ENCODE measurements around the gene MRPS5.
A peak's percentile ranks its signal among the peaks of the same experiment; 100 is the strongest.

The MRPS5 gene

DNA sequence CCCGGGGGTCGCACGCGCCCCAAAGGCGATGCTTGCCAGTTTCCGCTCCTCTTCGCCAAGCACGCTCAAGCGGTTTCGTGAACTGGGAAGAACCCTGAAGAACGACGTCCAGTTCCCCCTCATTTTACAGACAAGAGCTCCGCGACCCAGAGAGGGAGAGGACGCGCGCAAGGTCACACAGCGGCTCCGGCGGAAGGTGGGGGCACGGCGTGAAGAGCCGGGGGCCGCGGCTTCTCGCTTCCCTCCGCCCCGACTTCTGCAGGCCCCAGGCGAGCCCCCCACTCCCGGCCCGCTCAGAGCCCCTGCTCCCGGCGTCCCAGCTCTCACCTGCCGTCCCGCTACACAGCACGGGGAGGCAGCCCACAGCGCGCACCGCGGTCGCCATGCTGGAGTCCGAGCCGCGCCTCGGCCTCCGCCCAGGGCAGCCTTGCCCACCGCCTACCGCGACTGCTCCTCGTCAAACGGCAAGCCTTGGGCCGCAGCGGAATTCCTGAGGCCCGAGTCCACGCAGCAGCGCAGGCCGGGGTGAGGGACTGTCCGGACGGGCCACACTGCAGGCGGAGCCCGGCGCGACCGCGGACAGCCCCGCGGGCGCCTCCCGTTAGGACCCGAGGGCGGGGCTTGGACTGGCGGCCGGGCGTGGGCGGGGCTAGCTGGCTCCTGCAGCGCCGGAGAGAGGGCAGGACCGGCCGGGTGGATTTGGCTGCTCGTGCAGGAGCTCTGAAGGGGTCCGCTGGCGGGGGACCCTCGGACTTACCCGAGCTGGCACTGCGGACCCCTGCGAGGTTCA is at the start of gene MRPS5:
MRPS5 (minus strand) TSS at position 402 of the 790 bp plus-strand sequence; CDS start at position 385, 17 bp downstream.
- DNase-seq (peak; percentile 87 to 91), ATAC-seq (peak; percentile 95)
- Mint-ChIP-seq H3K27ac (peak within 1 kb of the TSS; percentile 98), H3K27me3 (no peaks in the 10 kb centered on the region), H3K4me3 (peak within 1 kb of the TSS; percentile 95 to 97), H3K4me1 (peaks cover 49% of the 10 kb centered on the region), H3K9me3 (no peaks in the 10 kb centered on the region)

DNA sequence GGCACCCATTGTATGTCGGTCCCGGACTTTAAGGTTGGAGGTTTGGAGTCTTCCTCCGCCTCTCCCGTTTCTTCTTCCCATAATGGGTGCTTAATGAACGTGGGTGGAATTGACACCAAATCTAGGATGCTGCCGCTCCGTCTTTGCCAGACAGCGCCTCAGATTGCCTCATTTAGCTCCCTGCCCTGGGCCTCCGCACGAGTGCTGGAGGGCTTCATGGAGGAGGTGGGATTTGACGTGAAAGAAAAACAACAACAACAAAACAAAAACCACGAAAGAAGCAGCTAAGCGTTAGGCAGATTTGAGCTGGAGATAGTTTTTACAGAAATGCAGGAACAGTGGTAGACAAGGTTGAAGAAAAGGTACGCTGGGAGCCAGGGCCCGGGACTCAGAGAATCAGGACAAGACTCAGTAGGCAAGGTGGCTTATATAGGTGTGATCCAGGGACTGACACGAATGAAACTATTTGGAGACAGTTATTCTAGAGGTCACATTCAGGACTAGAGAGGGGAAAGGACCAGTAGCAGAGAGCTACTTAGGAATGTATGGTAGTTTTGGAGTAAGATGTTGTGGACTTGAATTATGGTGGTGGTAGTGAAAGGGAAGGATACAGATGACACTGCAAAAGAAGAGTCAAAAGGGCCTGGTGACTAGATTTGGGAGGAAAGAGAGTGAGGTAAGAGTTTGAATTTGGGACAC is 44.6 kb upstream of the MRPS5 start:
- H3K27ac Mint-ChIP-seq: peak overlapping the region; percentile 10 to 99
- H3K27me3 Mint-ChIP-seq: no peaks in the 10 kb centered on the region
- no peak for DNase-seq
- ATAC-seq: peak; percentile 30
- H3K4me1 Mint-ChIP-seq: peaks cover 51% of the 10 kb centered on the region
- H3K9me3 Mint-ChIP-seq: no peaks in the 10 kb centered on the region
- peak overlapping the region; percentile 93 to 97 for H3K4me3 Mint-ChIP-seq

DNA sequence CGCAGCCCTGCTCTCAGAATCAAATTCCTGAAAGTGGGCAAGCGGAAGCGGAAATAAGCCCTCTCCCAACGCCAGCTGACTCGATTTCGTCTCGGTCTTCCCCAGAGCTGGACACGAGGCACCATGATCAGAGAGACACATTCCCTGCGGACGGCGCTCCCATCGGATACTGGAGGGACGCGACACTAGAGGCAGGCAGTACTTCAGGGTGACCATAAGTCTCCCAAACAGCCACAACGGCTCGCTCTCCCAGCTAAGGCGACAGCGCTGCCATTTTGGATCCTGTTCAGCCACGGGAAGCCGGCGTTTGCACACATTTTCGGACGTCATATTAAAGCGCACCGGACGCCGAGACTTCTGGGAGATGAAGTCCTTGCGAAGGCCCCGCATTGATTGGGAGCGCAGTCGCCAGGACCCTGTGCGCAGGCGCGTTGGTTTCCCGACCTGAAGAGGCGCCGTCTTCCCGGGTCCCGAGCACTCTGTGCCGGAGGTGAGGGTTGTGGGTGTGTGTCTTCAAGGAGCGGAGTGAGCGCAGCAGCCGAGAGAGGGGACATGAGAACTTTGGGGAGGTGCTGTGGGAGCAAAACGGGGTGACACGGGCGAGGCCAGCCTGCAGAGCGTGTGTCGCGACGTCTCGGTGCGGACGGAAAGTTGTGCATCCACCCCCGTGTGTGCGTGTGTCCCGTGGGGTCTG is 43.9 kb upstream of the MRPS5 start, which contains the start of gene ZNF2:
ZNF2 (plus strand) TSS at position 439 of the 694 bp plus-strand sequence. CDS start 10,418 bp downstream, outside the sequence.
- Mint-ChIP-seq H3K9me3 (no peaks in the 10 kb centered on the region), H3K27me3 (no peaks in the 10 kb centered on the region), H3K4me1 (peaks cover 51% of the 10 kb centered on the region), H3K27ac (peak within 1 kb of the TSS; percentile 92 to 99), H3K4me3 (peak within 1 kb of the TSS; percentile 93 to 97)
- DNase-seq (peak; percentile 91 to 95), ATAC-seq (peak; percentile 96)

DNA sequence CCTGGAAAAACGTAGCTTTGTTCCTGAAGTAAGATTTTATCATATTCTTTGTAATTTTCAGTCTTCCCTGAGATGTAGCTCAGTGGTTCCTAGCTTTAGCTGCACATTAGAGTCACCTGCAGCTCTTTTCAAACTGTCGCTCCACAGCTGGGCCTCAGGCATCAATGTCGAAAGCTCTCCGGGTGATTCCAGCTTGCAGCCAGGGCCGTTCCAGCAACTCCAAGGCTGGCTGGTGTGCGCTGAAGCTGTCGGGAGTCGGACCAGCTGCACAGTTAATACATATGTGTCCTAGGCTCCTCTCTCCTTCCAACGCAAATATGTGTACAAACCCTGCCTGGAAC is 43.4 kb upstream of the MRPS5 start:
- no peaks in the 10 kb centered on the region for H3K9me3 Mint-ChIP-seq
- peak overlapping the region; percentile 92 to 99 for H3K27ac Mint-ChIP-seq
- peak overlapping the region; percentile 93 to 97 for H3K4me3 Mint-ChIP-seq
- ATAC-seq (peak; percentile 6), DNase-seq (no peak)
- peaks cover 54% of the 10 kb centered on the region for H3K4me1 Mint-ChIP-seq
- H3K27me3 Mint-ChIP-seq: no peaks in the 10 kb centered on the region

DNA sequence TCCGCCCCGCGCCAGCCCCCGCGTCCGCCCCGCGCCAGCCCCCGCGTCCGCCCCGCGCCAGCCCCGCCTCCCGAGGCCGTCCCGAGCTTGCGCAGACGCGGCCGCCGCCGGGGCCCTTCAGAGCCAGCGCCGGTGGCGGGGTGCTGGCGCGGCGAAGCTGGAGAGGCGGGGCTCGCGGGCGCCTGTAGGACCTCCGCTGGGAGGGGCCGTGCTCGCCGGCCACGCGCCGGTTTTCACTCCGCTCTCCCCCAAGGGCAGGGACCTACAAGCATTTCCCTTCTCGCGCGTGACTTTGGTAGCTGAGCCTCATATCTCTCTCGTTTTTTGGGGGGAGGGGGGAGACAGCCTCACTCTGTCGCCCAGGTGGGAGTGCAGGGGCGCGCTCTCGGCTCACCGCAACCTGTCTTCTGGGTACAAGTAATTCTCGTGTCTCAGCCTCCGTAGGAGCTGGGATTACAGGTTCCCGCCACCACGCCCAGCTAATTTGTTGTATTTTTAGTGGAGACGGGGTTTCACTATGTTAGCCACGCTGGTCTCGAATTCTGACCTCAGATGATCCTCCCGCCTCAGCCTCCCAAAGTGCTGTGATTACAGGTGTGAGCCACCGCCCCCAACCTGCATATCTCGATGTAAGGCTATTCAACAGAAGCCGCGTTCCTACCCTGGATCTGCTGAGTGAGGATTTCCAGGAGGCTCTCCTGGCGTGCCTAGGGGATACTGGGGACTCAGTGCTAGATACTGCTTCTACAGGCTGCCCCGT is 38.3 kb upstream of the MRPS5 start, which contains the start of gene ZNF514:
ZNF514 (minus strand) TSS at position 159 of the 760 bp plus-strand sequence. CDS start 6,595 bp downstream, outside the sequence.
- Mint-ChIP-seq H3K27me3 (no peaks in the 10 kb centered on the region), H3K27ac (peak within 1 kb of the TSS; percentile 92), H3K9me3 (peaks cover 10 to 14% of the 10 kb centered on the region in 2 donors), H3K4me1 (peaks cover 42% of the 10 kb centered on the region), H3K4me3 (peak within 1 kb of the TSS; percentile 94 to 95)
- DNase-seq (peak; percentile 74), ATAC-seq (peak; percentile 90)

DNA sequence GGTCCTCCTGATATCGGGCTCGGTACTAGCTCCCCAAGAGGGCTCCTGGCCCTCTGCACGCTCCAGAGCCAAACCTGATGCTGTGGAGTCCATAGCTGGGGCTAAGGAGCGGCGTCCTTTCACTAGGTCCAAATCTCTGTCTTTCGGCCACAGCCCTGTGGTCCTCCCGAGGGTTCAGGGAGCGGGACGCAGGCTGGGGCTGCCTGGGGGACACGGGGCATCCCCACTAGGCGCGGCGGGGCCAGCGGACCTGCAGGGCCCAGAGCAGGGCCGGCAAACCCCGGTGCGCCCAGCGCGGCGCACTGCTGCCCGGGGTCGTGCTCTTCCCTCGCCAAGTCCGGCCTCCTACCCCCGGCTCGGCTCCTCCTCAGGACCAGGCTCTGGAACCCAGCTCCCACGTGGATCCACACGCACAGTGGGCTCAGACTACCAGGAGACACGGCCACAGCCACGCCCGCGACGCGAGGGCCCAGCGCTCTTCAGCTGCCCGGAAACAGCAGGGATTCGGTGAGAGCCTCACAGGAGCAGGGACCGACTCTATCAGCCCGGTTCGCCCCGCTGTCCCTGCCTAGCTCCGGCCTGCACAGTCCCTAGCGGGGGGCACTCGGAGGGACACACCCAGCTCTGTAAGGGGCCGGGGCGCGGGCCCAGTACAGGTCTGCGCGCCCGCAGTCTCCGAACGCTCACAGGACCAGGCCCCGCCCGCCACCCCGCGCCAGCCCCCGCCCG is 37.4 kb upstream of the MRPS5 start:
- Mint-ChIP-seq H3K27ac (peak overlapping the region; percentile 92), H3K9me3 (peaks cover 10 to 19% of the 10 kb centered on the region in 2 donors), H3K27me3 (no peaks in the 10 kb centered on the region), H3K4me3 (peak overlapping the region; percentile 82 to 92), H3K4me1 (peaks cover 35% of the 10 kb centered on the region)
- DNase-seq (peak; percentile 40 to 42), ATAC-seq (peak; percentile 84)

DNA sequence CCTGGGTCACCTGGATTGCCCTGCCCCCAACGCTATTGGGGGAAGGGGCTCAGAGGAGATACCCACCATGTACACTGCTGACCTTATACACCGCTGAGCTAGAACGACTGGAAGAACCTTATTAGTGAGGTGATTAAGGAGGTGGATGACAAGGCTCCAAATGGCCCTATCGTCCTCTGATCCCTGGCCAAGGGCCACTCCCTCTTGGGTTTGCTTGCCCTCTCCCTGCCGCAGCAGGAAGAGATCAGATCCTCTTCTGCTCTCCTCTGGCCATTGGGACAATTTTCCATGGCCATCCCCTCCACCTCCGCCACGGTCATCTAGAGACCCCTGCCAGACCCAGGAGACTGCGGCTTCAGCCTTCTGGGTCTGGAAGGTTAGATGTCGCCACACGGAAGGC is 36.8 kb upstream of the MRPS5 start:
- H3K9me3 Mint-ChIP-seq: peaks cover 10 to 19% of the 10 kb centered on the region in 2 donors
- peak overlapping the region in 1 of 2 donors; percentile 92 for H3K27ac Mint-ChIP-seq

DNA sequence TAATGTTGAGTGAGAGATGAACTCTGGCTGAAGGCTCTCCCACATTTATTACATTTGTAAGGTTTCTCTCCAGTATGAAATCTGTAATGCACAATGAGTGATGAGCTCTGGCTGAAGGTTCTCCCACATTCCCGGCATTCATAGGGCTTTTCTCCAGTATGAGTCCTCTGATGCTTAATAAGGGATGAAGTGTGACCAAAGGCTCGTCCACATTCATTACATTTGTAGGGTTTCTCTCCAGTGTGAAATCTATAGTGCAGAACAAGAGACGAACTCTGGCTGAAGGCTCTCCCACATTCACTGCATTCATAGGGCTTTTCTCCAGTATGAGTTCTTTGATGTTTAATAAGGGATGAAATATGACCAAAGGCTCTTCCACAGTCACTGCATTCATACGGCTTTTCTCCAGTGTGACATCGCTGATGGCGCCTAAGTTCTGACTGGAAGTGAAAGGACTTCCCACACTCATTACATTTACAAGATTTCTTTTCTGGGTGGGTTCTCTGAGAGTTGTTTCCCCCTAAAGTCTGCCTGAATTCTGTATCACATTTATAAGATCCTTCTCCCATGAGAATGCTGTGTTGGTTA is 27.9 kb upstream of the MRPS5 start:
- no peak for DNase-seq
- peaks cover 48 to 75% of the 10 kb centered on the region in 2 donors for H3K9me3 Mint-ChIP-seq
- no peaks in the 10 kb centered on the region for H3K4me1 Mint-ChIP-seq
- H3K4me3 Mint-ChIP-seq: no peak overlapping the region
- ATAC-seq: no peak
- H3K27ac Mint-ChIP-seq: no peak overlapping the region
- H3K27me3 Mint-ChIP-seq: no peaks in the 10 kb centered on the region

More for the DNA sequence above, 36.8 kb upstream of the MRPS5 start:
- Mint-ChIP-seq H3K4me3 (peak overlapping the region; percentile 82 to 92), H3K4me1 (peaks cover 29% of the 10 kb centered on the region), H3K27me3 (no peaks in the 10 kb centered on the region)
- ATAC-seq (no peak), DNase-seq (no peak)

DNA sequence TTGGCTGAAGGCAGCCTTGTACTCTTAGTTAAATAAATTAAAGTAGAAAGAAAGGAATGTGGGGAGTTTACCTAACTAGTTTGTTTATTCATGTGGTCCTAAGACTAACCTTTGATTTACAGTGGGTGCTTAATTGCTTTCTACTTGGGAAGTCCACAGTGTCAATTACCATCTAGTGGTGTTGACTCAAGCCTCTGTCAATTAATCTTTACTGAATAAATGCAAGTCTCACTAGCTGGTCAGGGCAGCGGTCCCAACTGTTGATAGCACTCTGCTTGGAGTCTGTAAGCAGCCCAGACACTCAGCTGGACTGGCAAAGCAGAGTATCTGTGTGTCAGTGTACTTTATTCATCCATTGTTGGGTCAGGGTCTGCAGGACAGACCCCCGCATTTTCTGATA is 22.2 kb upstream of the MRPS5 start:
- Mint-ChIP-seq H3K27ac (no peak overlapping the region), H3K27me3 (no peaks in the 10 kb centered on the region), H3K4me3 (no peak overlapping the region), H3K4me1 (no peaks in the 10 kb centered on the region), H3K9me3 (peaks cover 43 to 64% of the 10 kb centered on the region in 2 donors)
- DNase-seq (no peak), ATAC-seq (no peak)

DNA sequence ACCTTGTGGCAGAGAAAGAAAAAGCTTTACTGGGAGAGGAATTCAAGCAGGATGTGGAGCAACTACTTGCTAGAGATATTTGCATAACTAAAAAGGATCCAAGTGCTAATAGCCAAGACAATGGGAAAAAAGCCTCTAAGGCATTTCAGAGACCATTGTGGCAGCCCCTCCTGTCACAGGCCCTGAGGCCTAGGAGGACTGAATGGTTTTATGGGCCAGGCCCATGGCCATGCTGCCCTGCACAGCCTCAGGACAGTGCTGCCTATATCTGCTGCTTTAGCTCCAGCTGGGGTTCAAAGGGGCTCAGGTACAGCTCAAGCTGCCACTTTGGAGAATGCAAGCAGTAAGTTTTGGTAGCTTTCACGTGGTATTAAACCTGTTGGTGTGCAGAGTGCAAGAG is 17.1 kb upstream of the MRPS5 start:
- H3K27me3 Mint-ChIP-seq: no peaks in the 10 kb centered on the region
- DNase-seq (no peak), ATAC-seq (no peak)
- H3K27ac Mint-ChIP-seq: no peak overlapping the region
- no peak overlapping the region for H3K4me3 Mint-ChIP-seq
- peaks cover 35 to 63% of the 10 kb centered on the region in 2 donors for H3K9me3 Mint-ChIP-seq
- no peaks in the 10 kb centered on the region for H3K4me1 Mint-ChIP-seq

DNA sequence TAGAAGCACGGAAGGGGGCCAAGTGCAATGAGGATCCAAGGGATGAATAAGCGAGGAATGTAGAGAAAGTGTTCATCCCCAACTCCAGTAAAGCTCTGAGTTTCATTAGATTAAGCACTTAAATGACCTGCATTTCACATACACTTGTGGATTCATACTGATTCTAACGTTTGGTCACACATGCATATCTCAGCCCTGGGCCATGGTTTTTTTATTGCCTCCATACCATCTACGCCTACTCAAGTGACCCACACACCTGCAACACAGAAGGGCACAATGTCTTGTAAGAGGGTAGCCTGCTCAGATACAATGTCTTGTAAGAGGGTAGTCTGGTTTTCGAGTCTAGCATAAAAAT is 566 bp upstream of the MRPS5 start:
- no peaks in the 10 kb centered on the region for H3K27me3 Mint-ChIP-seq
- ATAC-seq (peak; percentile 4), DNase-seq (no peak)
- peak overlapping the region; percentile 91 to 98 for H3K27ac Mint-ChIP-seq
- peaks cover 46% of the 10 kb centered on the region for H3K4me1 Mint-ChIP-seq
- H3K9me3 Mint-ChIP-seq: no peaks in the 10 kb centered on the region
- H3K4me3 Mint-ChIP-seq: peak overlapping the region; percentile 95 to 97

DNA sequence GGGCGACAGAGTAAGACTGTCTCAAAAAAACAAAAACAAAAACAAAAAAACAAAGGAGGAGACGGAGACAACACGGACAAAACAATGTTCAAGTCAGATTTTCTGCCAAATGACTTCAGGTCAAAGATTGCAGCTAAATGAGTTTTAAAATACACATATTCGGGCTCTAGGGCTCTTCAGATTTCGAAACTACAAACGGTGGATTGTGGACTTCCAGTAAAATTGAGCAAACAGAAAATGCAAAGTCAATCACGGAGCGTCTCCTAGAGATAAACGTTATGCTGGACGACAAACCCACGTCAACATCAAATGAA is 558 bp downstream of the MRPS5 start:
- DNase-seq: no peak
- ATAC-seq: no peak
- Mint-ChIP-seq H3K4me3 (peak overlapping the region; percentile 95 to 97), H3K4me1 (peaks cover 49% of the 10 kb centered on the region), H3K9me3 (no peaks in the 10 kb centered on the region), H3K27me3 (no peaks in the 10 kb centered on the region), H3K27ac (peak overlapping the region; percentile 98)

DNA sequence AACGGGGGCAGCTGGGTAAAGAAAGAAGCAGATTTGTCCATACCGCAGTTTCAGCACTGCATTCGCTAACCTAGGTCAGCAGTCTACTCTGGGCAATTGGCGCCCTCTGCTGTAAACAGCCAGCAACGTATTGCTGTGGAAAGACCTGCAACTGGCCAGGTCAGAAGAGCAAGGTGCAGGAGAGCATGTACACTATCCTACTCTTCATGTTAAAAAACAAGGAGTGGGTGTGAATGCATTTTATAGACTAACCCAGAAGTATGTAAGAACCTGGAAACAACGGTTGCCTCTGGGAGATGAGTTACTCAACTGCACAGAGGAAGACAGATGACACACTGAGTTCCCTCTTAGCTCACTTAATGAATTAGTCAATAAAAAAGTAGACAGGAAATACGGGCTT is 6.2 kb downstream of the MRPS5 start:
- Mint-ChIP-seq H3K4me3 (no peak overlapping the region), H3K27ac (no peak overlapping the region), H3K9me3 (no peaks in the 10 kb centered on the region), H3K4me1 (peaks cover 35% of the 10 kb centered on the region), H3K27me3 (no peaks in the 10 kb centered on the region)
- DNase-seq (peak; percentile 65 to 78), ATAC-seq (peak; percentile 98)

DNA sequence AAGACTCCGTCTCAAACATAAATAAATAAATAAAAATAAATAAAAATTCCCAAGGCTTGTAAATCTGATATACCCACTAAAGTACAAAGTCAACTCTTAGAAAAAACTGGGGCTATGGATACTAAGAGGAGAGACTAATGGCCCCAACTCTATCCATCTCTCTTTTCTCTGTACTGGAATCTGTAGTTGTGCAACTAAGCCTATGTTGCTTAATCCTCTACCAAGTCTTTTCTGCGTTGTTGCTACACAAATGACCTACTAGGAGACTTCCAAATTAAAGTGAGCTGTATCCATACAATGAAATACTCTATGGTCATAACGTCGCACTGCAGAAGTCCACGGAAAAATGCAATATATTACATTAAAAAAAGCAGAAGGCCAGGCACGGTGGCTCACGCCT is 8.1 kb downstream of the MRPS5 start:
- no peak for DNase-seq
- Mint-ChIP-seq H3K9me3 (no peaks in the 10 kb centered on the region), H3K4me1 (peaks cover 15% of the 10 kb centered on the region), H3K27me3 (no peaks in the 10 kb centered on the region), H3K27ac (no peak overlapping the region), H3K4me3 (no peak overlapping the region)
- no peak for ATAC-seq
